Ramos (cell line): ENCODE data around the gene AQP2.

Source experiments
- in situ Hi-C: fragments of 300-500 bp; cut with MboI; formaldehyde crosslinking; loops from one replicate; pipeline ENCODE4 v1.14.3; 2022; ENCODE audit warnings: low sequenced_read_pairs; ENCODE audit not compliant: unreplicated experiment

The AQP2 gene, protein sequence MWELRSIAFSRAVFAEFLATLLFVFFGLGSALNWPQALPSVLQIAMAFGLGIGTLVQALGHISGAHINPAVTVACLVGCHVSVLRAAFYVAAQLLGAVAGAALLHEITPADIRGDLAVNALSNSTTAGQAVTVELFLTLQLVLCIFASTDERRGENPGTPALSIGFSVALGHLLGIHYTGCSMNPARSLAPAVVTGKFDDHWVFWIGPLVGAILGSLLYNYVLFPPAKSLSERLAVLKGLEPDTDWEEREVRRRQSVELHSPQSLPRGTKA

DNA sequence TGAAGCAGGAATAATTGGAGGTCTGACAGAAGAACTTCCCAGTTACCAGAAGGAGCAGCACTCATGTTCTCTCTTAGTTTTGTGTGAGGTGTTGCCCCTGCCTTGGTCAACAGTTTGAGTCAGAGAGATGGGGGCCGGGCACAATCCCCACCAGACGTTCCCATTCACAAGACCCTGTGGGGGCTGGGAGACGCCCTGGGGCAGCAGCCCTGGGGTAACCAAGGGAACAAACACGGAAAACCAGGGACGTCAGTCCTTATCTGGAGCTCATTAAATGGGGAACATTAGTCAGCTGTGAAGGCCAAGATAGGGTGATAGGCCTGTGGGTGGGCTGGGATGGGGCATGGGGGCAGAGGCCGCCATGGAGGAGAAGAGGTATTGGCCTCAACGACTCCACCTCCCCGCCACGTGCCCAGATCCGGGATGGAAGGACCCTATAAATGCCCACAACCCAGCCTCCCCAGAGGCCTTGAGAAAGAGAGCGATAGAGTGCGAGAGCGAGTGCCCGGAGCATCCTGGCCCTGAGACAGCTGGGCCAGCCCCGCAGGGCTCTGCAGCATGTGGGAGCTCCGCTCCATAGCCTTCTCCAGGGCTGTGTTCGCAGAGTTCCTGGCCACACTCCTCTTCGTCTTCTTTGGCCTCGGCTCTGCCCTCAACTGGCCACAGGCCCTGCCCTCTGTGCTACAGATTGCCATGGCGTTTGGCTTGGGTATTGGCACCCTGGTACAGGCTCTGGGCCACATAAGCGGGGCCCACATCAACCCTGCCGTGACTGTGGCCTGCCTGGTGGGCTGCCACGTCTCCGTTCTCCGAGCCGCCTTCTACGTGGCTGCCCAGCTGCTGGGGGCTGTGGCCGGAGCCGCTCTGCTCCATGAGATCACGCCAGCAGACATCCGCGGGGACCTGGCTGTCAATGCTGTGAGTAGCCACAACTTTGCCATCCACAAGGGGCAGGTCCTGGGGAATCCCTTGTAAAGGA is at the start of gene AQP2:
Gene AQP2, plus strand, starts transcription at position 465 of the 979 bp plus-strand sequence. Its CDS starts 94 bp downstream, at position 559.
- in situ Hi-C loops = no loop called here

DNA sequence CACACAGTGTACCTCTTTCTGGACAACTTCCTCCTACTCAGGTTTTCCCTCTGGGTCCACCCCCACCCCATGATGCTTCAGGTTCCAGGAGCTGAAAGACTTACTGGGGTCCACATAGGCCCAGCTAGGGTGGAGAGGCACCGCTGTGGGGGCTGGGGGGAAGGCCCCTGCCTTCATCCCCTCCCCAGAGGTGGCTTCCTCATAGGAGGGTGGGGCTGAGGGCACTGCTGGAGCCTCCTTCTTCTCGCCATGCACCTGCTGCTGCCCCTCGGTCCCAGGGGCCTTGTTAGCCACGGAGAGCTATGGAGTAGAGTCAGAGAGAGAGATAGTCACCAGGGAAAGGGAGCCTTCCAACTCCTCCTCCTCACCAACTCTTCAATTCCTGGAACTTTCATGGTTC is 49.5 kb upstream of the AQP2 start:
- in situ Hi-C loops = no loop called here

DNA sequence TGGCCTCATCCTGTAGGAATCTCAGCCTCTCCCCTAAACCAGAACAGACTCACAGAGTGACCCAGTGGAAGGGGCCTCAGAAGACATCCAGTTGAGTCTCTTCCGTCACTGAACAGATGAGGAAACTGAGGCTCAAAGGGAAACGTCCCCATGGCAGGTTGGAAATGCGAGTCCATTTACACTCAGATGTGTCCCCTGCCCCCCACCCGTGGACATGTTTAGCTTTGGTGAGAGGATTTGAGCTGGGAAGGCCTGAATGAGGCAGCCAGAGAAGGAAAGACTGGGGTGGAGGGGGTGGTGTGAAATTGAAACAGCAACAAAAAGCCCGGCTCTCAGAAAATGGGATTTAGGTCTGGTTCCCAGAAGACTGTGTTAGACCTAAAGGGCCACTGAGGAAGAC is 48.6 kb upstream of the AQP2 start:
- in situ Hi-C loops = no loop called here

DNA sequence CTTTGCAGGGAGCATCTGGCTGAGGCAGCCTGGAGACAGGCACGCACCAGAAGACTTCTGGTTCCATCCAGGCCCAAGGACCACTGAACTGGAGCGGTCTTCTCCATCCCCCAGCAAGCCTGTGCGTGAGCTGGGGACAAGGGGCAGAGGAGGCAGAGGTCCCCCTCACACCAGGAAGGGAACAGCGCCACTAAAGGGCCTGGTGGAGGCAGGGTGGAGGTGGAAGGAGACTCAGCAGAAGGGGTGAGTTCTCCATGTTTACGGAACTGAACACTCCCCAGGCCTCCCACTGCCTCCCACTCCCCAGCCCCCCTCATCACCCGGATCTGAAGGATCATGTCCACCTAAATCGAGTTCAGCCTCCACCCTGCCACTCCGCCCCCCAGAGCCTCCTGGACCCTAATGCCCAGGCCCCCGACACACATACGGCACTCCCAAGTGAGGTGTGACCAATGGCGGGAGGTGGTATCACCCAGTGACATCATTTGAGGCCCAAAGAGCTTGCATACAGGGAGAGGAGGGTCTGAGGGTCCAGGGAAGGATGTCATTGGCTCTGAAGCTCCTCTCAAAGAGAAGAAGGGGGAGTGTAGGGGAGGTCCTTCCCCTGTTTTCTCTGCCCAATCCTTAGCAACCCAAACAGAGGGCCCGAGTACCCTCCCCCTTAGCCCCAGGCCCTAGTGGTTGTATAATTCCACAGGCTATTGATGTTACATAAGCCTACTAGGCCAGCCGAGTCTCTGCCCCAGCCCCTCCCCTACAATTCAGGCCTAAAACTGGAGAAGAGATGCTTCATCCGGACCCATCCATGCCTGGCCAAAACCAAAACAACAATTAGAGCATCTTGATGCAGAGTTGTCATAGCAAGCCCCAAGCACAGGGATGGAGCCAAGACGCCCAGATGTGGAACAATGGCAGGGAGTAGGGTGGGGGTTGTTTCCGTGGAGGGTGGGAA is 47.9 kb upstream of the AQP2 start:
- in situ Hi-C loops = no loop called here

DNA sequence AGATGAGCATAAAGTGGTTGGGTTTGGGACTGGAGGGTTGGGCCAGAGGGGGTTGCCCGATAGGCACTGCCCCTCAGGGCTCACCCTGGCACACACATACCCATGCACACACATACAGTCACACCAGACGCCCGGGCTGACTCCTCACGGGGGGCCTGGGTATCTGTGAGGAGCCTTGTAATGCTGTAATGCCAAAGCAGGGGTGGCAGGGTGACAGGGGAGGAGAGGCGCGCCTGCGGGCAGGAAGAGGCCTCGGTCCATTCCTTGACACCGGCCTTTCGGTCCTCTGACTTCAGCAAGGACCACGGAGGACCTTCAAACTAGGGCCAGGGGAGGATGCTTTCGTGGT is 47.2 kb upstream of the AQP2 start:
- in situ Hi-C loops = no loop called here

DNA sequence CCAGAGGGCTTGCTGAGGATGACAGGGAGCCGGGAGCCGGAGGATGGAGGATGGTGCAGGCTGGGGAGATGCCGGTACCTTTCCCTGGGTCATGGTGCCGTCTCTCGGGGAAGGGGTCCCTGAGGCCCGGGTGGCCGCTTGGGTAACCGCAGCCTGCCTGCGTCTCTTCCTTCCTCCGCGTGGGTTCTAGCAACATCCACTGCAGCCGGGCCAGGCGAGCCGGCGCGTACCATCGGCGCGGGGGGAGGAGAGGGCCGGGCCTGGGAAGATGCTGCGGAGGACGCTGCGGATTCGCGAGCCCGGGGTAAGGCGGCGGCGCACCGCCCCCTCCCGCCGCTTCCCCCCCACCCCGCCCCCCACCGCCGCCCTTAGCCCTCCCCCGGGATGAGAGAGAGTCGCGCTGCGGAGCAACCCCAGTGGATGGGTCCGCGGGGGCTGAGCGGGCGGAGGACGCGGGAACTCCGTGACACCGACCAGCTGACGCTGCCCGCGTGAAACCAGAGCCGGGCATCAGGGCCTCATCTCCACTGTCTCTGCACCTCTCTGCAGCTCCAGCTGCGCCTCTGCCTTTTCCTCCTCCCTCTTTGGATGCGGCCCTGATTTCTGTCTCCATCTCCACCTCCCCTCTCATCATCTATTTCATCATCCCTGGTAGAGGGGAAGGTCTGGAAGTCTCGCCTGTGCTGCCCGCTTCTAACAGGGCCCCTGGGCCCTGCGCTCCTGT is 46.7 kb upstream of the AQP2 start, which contains the start of gene FAIM2:
Gene FAIM2, minus strand, starts transcription at position 201 of the 724 bp plus-strand sequence. Its CDS starts 108 bp downstream, at position 93.
- in situ Hi-C loops = no loop called here

DNA sequence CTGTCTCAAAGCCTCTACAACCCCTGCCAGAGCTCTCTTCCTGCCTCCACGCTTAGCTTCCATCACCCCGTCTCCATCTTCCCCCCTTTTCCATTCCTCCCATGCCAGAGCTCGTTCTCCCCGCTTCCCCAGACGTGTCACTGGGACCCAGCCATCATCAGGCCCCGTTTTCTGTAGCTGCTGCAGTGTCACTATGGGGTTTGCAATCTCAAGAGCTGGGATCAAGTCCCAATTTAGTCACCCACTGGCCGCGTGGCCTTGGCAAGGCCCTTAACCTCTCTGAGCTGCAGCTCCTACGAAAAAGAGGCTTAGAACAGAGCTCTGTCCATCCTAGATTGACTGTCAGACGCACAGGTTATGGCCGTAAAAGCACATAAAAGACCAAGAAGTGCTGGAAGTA is 45.9 kb upstream of the AQP2 start:
- in situ Hi-C loops = no loop called here

DNA sequence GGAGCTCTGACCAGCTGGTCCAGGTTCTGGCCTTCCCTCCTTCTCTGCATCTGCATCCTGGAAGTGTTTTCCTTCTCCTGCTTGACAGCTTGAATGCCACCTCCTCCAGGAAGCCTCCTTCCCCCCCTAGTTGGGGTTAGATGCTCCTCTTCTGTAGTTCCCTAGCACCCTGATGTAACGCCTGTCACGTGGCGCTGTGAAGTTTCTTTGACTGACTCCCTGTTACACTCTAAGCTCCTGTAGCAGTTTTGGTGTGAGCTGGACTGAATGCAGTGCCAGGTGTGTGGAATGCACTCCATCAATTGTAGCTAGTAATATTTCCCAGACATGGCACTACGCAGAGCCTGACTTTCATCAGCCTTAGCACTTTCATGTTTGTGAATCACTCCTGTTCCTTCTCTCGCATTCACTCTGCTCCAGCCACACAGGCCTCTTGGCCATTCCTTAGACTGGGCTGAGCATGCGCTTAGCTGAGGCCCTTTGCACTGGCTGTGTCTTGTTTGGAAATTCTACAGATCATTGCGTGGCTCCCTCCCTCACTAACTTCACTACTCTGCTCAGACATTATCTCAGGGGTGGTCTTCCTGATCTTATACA is 44.7 kb upstream of the AQP2 start:
- in situ Hi-C loops = no loop called here

DNA sequence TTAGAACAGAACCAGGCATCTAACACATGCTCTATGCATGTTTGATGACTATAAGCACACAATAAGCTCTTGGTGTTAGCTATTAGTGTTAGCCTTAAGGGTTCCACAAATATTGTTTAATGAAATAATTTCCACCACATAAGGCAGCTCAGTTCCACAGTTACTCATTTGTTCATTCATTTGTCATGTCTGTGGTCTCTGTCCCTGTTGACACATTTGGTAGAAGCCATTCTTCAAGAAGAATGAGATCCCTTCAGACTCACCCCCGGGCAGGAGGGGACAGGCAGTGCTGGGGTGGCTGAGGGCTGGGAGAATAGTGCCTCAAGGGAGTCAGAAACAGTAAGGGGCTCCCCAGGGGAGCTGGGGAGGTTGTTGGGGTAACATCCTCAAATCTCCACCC is 43.2 kb upstream of the AQP2 start:
- in situ Hi-C loops = no loop called here

DNA sequence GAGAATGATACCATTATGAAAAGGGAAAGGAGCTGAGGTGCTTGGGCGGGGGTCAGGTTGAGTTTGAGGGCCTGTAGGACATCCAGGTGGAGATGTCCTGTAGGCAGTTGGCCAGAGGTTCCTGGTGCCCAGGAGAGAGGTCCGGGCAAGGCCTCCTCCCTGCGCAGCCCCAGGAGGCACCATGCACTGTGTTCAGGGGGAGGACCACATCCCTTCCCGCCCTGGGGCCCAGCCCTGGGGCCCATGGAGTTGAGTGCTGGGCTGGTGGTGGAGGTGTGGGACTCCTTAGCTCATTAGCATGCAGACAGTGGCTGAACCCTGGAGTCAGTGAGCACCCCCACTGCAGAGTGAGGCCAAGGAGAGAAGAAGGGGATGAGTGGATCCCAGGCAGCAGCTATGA is 41.2 kb upstream of the AQP2 start:
- in situ Hi-C loops = no loop called here

DNA sequence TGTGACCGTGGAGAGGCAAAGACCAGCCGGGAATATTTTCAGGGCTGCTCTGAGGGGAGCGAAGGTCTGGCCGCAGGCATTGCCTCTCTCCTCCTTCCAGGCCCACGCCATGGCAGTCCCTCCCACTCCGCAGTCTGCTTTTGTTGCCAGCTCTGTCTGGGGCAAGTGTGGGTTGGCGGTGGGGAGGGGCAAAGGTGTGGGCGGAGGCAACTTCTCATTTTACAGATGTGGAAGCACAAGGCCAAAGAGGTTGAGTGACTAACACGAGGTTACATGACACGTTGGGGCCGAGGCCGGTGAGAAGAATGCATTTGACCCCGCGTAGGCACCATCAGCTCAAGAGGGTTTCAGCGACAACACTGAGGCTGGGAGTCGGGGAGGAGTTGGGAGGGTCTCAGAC is 40.7 kb upstream of the AQP2 start:
- in situ Hi-C loops = no loop called here

DNA sequence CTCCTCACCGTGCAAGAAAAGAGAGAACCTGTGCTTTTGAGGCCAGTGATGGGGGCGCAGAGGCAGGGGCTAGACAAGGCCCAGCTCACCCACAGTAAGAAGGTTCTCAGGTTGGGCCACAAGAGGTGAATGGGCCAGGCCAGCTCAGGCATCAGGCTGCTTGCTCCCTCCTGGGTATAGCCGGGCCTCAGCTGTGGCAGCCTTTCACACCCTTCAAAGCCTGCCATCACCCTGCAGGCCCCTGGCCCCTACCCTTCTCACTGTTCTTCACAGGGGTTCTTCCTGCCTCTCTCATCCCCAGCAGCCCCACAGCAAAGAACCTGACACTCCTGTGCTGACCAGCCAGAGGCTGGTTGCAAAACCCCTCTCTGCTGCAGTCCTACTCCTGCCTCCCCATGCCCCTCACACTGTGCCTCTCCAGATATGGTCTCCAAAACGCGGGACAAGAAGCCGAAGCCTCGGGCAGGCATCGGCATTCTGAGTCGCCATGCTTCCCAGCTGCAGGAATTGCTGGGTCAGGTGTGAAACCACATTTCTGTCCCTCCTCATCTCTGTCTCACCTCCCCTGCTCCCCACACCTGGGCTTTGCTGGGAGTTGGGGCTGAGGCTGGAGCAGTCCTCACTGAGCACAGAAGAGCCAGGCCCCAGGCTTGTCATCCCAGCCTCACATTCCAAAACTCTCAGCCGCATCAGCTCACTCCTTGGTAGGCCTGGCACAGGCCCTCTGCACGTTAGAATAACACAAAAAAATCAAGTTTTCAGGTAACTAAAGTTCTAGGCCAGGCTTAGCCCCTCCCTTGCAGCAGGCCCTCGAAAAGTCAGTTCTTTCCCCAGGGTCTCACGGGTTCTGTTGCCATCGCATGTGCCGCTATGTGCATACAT is 40.0 kb upstream of the AQP2 start:
- in situ Hi-C loops = no loop called here

DNA sequence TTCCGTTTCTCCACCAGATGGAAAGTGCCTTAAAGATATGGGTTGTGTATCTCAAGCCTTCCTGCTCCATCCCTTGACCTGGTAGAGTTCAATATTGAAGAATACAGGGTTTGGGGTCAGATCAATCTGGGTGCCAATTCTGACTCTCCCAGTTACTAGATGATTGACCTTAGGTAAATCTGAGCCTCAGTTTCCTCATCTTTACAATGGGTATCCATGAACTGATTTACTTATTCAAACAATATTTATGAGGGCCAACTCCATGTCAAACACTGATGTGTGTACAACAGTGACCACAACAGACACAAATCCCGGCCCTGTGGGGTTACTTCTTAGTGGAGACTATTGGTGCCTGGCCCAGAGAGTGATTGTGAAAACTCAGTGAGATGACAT is 39.3 kb upstream of the AQP2 start:
- in situ Hi-C loops = no loop called here

DNA sequence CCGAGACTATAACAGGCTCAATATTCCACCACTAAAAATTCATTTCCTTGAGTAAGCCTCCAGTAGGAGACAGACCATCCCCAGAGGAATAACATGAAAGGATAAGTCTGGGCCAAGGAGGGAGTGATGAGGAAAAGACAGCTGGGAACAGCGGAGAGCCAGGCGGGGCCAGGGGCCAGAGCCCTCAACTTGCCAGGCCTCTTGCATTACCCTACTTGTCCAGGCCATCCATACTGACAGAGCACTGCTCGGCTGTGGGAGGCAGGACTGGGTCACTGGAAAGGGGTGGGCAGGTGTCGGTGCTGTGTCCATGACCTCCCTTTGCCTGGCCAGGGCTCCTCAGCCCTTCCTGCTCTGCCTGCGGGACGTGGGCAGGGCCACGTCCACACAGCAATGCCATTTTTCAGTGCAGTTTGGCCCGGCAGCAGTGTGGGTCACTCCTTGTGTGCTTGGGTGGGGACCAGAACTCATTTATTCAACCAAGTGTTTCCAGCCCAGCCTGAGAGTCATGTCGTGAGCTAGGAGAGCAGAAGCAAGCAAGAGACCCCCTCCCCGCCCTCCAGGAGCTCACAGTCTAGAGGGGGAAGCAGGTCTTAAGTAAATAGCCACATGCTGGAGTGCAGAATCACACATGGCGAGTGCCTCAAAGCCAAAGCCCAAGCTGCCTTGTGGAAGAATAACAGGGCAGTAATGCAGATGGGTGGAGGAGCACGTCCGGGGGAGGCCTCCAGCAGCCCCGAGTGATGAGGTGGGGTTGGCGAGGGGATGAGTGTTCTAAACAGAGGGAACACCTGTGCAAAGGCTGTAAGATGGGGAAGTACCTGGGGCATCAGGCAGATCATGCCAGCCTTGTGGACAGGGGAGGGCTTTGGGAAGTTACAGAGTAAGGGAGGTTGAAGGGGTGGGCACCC is 37.9 kb upstream of the AQP2 start:
- in situ Hi-C loops = no loop called here

DNA sequence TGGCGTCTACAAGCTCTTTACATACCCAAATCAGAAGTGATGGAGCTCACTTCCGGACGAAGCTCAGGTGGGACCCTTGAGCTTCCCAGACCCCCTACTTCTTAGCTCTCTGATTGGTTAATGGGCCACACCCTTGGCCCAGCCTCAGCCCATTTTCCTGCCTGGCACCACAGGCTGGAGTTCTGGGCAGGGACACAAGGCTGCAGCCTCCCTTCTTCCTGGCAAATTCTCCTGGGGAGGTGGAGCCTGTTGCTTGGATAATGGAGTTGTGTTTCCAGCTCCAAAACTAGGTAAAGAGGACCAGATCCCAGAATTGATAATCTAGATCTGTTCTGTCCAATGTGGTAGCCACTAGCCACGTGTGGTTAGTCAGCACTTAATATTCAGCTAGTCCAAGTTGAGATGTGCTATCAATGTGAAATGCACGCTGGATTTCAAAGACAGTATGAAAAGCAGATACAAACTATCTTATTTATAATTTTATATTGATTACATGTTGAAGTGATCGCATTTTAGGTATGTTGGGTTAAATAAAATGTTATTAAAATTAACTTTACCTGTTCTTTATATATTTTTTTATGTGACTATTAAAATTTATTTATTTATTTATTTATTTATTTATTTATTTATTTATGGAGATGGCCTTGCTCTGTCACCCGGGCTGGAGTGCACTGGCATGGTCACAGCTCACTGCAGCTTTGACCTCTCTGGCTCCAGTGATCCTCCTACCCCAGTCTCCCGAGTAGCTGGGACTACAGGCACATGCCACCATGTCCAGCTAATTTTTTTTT is 34.2 kb upstream of the AQP2 start:
- in situ Hi-C loops = no loop called here

DNA sequence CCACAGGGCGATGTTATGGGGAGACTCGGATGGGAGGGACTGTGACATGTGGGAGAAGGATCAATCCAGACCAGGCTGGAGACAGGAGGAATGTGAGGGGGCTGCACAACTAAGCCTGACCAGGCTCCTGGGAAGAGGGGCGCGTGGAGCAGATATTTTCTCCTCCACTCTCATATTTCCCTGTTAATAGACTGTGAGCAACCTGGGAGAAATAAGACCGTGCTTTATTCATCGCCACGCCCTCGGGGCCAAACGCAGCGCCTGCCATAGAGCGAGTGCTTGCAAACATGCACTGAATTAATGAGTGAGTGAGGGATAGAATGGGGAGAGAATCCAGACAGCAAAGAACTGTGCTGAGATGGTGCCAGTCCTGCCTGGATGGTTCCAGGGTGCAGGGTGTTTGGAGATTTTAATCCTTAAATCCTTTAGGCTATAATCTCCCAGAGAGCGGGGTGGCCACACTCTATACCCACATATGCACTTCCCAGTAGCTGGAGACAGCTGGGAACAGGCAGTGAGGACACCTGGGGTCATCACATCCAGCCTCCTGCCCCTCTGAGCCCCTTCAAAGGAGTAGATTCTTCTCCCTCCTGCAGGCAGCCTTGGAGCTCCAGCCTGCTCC is 33.3 kb upstream of the AQP2 start:
- in situ Hi-C loops = no loop called here
